ENCODE measurements around the gene KCNJ6.

KCNJ6 gene

DNA sequence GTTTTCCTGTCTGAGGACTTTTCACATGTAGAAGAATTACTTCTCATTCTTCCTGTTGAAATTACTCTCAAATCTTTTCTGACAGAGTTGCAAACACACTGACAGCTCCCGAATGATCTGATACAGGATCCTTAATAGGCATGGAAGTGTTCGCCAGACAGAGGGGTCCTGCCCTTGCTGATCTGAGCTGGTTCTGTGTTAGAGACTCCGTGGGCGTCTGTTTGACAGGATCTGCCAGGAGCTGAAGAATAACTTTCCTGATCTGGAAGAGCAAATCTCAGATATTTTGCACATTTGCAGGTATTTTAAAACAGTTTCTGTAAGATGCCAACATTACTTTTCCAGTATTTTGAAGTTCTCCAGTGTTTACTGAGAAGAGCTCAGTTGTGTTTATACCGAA lies 347.3 kb downstream of the KCNJ6 start:
- DNase-seq (ENCODE audit: low read depth, low spot score), result no peak

DNA sequence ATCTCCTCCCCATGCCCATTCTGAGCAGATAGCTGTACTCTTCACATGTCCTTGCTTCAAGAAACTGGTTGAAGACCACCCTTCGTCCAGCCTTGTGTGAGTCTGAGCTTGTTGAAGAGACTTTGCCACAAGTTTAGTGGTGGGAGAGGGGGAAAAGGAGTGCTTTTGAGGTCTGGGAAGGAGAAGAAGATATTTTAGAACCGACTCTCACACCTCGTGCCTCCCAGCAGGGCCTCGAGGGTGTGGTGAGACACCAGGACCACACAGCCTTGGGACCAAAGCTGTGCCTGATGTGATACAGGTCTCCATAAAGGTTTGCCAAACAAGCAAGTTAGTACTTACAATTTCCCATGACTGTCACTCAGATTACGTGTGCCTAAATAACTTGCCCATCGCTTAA lies 347.8 kb downstream of the KCNJ6 start:
- DNase-seq (ENCODE audit: low read depth, low spot score), result no peak

DNA sequence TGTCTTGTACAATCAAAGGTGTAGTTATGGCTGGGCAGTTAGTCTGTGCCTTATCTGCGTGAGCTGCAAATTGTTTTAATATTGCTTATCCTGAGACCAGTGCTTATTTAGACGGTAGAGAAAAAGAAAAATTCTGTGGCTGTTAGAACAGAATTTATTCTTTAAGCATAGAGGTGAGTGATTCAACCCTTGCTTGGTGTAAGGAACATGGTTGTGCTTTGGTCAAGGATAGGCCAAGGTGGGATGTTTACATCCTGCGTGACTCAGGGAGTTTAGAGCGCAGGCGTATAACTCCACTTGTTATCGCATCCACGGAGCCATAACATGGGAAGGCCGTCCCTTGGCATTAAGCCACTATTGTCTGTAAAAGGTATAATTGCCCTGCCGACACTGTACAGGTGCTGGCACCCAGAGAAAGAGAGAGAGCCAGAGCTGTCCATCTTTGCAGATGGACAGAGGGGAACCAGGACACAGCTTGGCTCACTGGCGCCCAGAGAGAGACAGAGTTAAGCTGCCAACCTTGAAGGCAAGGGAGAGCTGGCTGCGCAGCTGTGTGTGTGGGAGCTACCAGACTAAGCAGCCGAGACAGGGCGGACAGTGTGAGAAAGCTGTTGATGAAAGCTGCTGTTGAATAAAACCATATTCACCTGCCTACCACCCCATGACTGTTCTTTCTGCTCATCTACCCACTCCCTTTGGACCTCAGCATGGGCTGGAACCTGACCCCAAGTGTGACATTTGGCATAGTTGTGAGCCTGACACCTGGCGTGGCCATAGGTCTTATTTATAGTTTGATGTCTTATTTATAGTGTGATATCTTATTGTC lies 349.3 kb downstream of the KCNJ6 start:
- DNase-seq (ENCODE audit: low read depth, low spot score), result no peak

DNA sequence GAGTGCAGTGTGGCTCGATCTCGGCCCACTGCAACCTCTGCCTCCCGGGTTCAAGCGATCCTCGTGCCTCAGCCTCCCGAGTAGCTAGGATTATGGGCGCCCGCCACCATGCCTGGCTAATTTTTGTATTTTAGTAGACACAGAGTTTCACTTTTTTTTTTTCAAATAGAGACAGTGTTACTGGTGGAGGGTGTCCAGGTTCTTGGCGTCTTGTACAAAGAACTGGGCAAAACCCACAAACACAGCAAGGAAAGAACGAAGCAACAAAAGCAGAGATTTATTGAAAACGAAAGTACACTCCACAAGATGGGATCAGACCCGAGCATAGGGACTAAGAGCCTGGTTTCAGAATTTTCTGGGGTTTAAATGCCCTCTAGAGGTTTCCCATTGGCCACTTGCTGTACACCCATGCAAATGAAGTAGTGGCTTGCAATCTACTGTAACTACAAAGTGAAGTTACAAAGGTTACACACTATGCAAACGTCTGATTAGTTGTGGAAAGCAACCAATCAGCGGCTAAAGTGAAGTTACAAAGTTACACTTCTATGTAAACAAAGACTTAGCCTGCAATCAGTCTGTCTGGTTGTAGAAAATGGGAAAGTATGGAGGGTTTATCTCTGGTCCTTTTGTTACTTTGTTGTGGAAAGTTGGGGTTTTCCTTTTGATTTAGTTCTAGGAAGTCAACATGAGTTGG lies 350.6 kb downstream of the KCNJ6 start:
- no peak for DNase-seq (ENCODE audit: low read depth, low spot score)

DNA sequence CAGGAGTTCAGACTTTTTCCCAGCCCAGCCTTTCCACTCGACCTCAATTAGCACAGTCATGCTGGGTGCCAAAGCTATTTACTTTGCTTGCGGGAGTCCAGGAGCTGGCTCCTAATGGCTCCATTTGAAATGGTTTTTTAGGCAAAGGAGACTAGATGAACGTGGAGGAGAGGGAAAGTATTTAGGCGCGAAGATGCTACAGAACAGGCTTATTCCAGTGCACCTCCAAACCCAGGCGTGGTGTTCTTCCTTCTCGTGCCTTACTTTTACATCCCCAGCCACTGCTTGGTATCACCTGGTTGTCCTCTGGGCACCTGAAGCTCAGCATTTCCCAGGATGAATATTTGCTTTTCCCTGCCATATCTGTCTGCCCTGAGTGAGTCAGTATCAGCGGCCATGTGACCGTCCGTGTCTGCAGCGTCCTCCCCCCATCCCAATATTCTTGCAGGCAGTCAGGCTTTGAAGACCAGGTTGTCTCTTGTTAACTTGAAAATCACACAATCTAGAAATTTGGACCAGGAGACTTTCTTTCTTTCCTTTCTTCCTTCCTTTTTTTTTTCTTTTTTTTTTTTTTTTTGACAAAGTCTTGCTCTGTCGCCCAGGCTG lies 351.2 kb downstream of the KCNJ6 start:
- DNase-seq (ENCODE audit: low read depth, low spot score), result no peak

DNA sequence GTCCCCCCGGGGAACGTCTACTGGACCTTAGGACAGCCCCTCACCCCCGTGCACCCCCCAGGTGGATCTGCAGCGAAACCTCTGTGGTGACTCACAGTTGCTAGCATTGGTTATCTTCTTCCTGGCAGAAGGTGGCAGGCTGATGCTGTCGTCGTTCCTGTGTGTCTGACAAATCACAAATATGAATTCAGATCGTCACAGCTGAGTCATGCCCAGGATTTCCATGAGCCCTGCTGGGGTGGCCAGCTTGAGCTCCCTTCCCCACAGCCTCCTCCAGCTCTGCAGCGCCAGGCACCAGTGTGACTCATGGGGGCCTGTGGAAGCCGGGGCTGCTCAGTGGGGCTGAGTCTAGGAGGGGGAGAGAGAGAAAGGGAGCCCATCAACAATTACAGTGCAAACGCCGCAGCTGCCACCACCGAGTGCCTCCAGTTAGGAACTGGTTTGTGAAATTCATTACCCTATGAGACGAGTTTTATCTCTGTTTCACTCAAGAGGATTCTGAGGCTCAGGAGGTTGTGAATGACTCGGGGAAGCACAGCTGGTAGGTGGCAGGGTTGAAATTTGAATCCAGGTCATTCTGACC lies 351.8 kb downstream of the KCNJ6 start:
- peak; percentile 95 for DNase-seq (ENCODE audit: low read depth, low spot score)

DNA sequence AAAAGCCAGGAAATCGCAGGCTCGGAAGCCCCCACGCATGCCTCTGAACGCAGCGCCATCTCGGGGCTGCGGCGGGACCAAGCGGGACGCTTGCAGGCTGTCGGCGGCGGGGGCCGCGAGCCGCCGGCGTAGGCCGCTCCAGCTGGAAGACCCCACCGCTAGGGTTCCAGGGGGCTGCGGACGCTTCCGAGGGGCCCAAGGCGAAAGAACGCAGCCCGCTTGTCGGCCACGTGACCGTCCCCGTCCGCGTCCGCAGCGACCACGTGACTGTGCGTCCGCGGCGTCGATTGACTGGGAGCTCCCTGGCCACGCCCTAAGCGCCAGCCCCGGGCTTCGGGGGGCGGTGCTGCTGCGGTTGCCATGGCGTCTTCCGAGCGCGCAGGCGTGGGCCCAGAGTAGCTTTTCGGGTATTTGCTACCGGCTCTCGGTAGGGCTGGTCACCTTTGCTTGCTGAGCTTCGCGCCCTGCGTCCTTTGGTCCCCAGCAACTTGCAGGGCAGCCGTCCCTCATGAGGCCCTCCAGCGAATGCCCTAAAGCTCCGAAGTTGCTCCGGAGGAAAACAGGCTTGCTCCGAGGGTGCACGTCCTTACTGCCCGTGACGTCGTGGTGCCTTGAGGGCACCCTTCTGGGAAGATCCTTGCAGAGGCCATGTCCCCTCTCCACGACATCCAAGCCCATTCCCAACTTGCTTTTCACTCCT lies 352.5 kb downstream of the KCNJ6 start:
- DNase-seq (ENCODE audit: low read depth, low spot score), result peak; percentile 77

DNA sequence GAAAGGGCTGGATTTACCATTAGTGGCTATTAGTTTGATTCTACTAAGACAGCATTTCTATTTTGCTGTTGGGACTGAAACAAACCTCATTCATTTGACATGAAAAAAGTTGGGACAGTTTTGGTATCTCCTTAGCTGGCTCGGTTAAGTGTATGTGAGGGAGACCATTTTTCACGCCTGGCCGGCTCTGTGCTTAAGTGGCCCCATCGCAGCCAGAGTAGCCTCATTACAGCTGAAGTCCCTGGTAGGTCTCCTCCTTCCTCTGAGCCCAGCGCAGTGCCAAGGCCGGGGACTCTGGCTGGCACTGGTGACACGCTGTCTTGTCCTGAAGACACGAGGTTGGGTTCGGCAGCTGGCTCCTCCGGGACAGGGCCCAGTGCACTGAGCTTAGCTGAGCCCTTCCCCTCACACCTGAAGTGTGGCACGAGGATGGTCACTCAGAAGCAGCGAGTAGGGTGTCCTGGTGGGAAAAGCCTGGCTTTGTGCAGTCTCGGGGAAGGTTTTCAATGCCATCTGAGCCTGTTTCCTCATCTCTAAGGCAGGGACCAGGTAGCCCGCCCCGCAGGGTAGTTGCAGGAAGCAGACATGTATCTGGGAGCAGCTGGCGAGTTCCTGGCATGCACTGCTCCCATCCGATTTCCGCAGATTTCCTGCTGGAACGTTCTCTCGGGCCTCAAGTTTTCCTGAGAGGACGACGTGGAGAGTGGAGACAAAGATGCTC lies 353.2 kb downstream of the KCNJ6 start:
- DNase-seq (ENCODE audit: low read depth, low spot score), result no peak

DNA sequence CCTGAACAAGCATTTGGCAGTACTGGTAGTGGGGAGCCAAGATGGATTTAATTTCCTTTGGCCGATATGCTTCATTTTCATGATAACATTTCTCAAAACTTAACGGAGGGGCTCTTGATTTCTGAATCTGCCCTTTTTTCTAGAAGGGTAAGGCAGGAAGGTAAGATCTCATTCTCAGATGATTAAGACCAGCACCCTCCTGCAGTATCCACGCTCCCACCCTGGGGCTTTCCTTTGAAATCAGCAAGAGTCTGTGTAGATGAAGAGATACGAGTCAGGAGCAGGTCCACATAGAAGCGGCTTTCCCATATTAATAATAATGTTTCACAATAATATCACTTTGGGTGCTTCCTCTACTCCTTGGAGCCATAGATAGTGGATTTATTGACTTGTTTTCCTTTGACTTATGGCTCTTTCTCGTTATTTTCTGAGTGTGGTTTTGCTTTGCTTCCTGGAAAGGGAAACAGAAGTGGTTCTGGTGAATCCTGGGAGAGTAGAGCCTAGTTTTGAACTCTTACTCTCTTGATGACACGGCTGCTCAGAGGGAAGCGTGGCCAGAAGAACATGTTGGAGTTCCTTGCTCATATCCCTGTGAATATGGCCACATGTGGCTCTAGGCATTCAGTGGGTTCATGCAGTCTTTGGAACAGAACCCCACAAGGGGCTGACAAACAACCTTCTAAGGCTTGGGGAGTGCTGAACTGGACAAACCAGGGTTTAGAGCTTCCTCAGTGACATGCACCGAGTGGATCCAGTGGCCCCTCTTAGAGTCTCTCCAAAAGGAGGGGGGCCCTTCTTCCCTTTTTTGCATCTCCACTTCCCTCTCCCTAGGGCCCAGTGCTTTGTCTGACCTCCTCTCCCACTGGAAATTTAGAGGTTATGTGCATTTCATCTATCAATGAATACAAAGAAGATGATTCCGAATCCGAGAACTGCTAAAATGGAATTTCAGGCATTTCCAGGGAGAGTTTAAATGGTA lies 354.0 kb downstream of the KCNJ6 start:
- DNase-seq (ENCODE audit: low read depth, low spot score), result no peak

DNA sequence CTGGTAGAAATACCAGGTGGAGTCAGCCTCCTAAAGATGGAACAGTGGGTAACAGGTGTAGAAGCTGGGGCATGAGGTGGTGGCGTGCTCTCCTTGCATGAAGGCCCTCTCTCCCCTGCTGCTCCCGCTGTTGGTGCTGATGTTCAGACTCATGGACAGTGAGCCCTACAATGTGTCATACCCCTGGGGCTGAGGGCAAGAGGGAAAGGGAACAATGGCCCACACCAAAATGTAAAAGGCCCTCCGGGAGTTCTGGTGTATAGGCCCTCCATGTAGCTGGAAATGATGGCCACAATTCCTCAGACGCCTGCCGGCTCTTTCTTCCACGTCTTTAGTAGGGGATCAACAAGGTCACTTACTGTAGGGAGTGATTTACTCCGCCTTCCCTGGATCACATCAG lies 354.8 kb downstream of the KCNJ6 start:
- DNase-seq (ENCODE audit: low read depth, low spot score), result no peak

DNA sequence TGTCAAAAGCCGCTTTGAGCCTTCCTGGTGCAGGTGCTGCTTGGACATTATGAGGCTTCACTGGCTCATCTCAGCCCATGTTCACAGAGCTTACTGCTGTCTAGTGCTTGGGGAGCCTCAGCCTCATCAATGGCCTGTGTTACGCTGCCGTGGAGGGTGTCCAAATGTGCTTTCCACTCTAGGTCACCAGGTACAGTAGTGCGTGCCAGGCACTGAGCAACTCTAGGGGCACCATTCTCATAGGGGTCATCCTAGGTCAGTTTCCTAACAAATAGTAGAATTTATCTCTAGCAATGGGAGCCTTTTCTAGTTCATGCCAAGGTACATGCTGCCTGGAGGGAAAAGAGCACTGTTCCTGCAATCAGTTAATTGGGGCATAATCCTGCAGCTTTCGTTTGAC lies 355.9 kb downstream of the KCNJ6 start:
- DNase-seq (ENCODE audit: low read depth, low spot score), result no peak

DNA sequence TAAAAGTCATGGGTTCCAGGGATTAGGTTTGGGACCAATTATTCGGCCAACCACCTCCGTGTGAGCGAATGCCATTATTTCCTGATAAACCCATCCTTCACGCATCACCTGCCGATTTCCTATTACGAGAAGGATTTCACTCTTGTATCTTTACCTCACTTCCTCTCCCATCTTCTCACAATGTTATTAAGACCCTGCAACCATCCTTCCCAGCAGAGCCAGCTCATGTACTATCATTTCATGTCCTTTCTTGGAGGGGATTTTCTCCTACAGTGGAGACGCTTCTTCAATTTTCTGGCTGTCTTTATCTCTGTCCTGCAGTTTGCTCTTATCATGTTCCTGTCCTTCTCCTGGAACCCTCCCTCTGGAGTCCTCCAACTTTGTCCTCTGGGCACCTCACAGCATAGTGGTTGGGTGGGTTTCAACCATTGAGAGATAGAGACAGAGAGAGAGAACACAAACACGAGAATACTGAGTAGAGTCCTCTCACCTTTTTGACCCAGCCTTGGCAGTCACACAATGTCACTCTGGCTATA lies 357.5 kb downstream of the KCNJ6 start:
- DNase-seq (ENCODE audit: low read depth, low spot score), result no peak
